ENCODE measurements around the gene EXOC5. TPM values are rescaled to one million over a fixed set of nuclear protein-coding genes. Genes with fewer than 3 reads are reported as not detected.
"Not testable (repeated sequence)": the region's sequence is repeated elsewhere in the genome, so short reads cannot be mapped to it uniquely, and the experiment has no call there.

The EXOC5 gene
- polyA plus RNA-seq, 4 donors, result 76.1 to 90.8 (median 78.5) TPM

- no peak for DNase-seq (ENCODE audit: low read depth in 4 of 4, low spot score in 3 of 4)
These were observed 7.1 kb downstream of the EXOC5 start for GRCh38 chr14:57261604-57262003.

GRCh38 chr14:57259672-57260071 is 9.0 kb downstream of the EXOC5 start:
- DNase-seq (ENCODE audit: low read depth in 4 of 4, low spot score in 3 of 4), result no peak

- DNase-seq (ENCODE audit: low read depth in 4 of 4, low spot score in 3 of 4), result not testable (repeated sequence)
These were observed 10.5 kb downstream of the EXOC5 start for GRCh38 chr14:57258221-57258620.

GRCh38 chr14:57254884-57255283 is 13.8 kb downstream of the EXOC5 start:
- DNase-seq (ENCODE audit: low read depth in 4 of 4, low spot score in 3 of 4), result no peak

- DNase-seq (ENCODE audit: low read depth in 4 of 4, low spot score in 3 of 4), result no peak
These were observed 21.6 kb downstream of the EXOC5 start for GRCh38 chr14:57246933-57247657.

- DNase-seq (ENCODE audit: low read depth in 4 of 4, low spot score in 3 of 4), result no peak
These were observed 22.8 kb downstream of the EXOC5 start for GRCh38 chr14:57245941-57246340.

GRCh38 chr14:57244106-57244505 is 24.6 kb downstream of the EXOC5 start:
- DNase-seq (ENCODE audit: low read depth in 4 of 4, low spot score in 3 of 4), result no peak

GRCh38 chr14:57243320-57243719 is 25.4 kb downstream of the EXOC5 start:
- DNase-seq (ENCODE audit: low read depth in 4 of 4, low spot score in 3 of 4), result no peak

- not testable (repeated sequence) for DNase-seq (ENCODE audit: low read depth in 4 of 4, low spot score in 3 of 4)
These were observed 28.6 kb downstream of the EXOC5 start for GRCh38 chr14:57240115-57240514.

- DNase-seq (ENCODE audit: low read depth in 4 of 4, low spot score in 3 of 4), result no peak
These were observed 36.7 kb downstream of the EXOC5 start for GRCh38 chr14:57232006-57232405.

GRCh38 chr14:57228320-57228719 is 40.4 kb downstream of the EXOC5 start:
- DNase-seq (ENCODE audit: low read depth in 4 of 4, low spot score in 3 of 4), result not testable (repeated sequence)

- DNase-seq (ENCODE audit: low read depth in 4 of 4, low spot score in 3 of 4), result no peak
These were observed 41.6 kb downstream of the EXOC5 start for GRCh38 chr14:57227083-57227482.

- DNase-seq (ENCODE audit: low read depth in 4 of 4, low spot score in 3 of 4), result no peak
These were observed 46.8 kb downstream of the EXOC5 start for GRCh38 chr14:57221931-57222330.

GRCh38 chr14:57212919-57213318 is 55.8 kb downstream of the EXOC5 start:
- no peak for DNase-seq (ENCODE audit: low read depth in 4 of 4, low spot score in 3 of 4)

GRCh38 chr14:57209561-57209960 is 59.1 kb downstream of the EXOC5 start:
- no peak for DNase-seq (ENCODE audit: low read depth in 4 of 4, low spot score in 3 of 4)

- DNase-seq (ENCODE audit: low read depth in 4 of 4, low spot score in 3 of 4), result no peak
These were observed 62.8 kb downstream of the EXOC5 start for GRCh38 chr14:57205938-57206337.

GRCh38 chr14:57202672-57203071 is 66.0 kb downstream of the EXOC5 start:
- DNase-seq (ENCODE audit: low read depth in 4 of 4, low spot score in 3 of 4), result not testable (repeated sequence)

GRCh38 chr14:57199921-57200320 is 68.8 kb downstream of the EXOC5 start:
- no peak for DNase-seq (ENCODE audit: low read depth in 4 of 4, low spot score in 3 of 4)

- DNase-seq (ENCODE audit: low read depth in 4 of 4, low spot score in 3 of 4), result peak in 1 of 4 donors; percentile 3
These were observed 79.6 kb downstream of the EXOC5 start for GRCh38 chr14:57189070-57189469.

- DNase-seq (ENCODE audit: low read depth in 4 of 4, low spot score in 3 of 4), result no peak
These were observed 85.8 kb downstream of the EXOC5 start for GRCh38 chr14:57182760-57183503.

GRCh38 chr14:57179273-57179672 is 89.4 kb downstream of the EXOC5 start:
- DNase-seq (ENCODE audit: low read depth in 4 of 4, low spot score in 3 of 4), result no peak

- DNase-seq (ENCODE audit: low read depth in 4 of 4, low spot score in 3 of 4), result no peak
These were observed 94.2 kb downstream of the EXOC5 start for GRCh38 chr14:57174466-57174865.

Measured in left renal pelvis (tissue), 4 donors.